Fibroblast of mammary gland (primary cell): ENCODE results near the gene MAN1C1.

Experiments
- DNase-seq: peaks from one replicate; pipeline ENCODE4 v3.0.0-alpha.2; 2010; ENCODE audit warnings: low read depth
- H3K4me3 ChIP-seq: 2 replicates; pipeline ENCODE4 v1.5.1; 2011; ENCODE audit warnings: low read depth, mild to moderate bottlenecking, low read length, moderate library complexity; ENCODE audit not compliant: control insufficient read depth
- CTCF ChIP-seq: conservative IDR thresholded peaks from 2 replicates; pipeline ENCODE4 v1.5.1; 2011; ENCODE audit warnings: low read depth, low read length, inconsistent platforms; ENCODE audit not compliant: control insufficient read depth, insufficient read depth

The MAN1C1 gene

DNA sequence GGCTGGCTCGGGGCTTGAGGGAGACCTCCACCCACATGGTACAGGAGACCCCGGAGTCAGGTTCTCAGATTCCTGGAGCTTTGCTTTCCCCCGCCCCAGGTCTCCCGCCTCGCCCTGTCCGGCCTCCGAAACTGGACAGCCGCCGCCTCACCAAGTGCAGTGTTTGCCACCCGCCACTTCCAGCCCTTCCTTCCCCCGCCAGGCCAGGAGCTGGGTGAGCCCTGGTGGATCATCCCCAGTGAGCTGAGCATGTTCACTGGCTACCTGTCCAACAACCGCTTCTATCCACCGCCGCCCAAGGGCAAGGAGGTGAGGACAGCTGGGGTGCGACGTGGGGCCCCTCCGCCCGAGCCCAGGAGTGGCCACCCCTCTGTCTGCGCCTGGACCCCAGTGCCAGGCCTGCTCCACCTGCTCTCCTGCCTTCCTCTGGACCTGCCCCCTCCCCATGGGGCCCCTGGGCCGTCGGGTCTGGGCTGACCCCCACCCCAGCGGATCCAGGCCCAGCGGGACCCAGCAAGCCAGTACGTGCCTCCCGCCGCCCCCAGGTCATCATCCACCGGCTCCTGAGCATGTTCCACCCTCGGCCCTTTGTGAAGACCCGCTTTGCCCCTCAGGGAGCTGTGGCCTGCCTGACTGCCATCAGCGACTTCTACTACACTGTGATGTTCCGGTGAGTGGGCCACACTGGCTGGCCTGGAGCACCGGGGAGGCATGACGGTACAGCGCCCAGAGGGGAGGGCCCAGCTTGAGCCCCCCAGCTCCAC is 192.1 kb downstream of the MAN1C1 start:
- no peak for DNase-seq
- TF ChIP-seq CTCF, result no peak
- no peak overlapping the region for H3K4me3 ChIP-seq

DNA sequence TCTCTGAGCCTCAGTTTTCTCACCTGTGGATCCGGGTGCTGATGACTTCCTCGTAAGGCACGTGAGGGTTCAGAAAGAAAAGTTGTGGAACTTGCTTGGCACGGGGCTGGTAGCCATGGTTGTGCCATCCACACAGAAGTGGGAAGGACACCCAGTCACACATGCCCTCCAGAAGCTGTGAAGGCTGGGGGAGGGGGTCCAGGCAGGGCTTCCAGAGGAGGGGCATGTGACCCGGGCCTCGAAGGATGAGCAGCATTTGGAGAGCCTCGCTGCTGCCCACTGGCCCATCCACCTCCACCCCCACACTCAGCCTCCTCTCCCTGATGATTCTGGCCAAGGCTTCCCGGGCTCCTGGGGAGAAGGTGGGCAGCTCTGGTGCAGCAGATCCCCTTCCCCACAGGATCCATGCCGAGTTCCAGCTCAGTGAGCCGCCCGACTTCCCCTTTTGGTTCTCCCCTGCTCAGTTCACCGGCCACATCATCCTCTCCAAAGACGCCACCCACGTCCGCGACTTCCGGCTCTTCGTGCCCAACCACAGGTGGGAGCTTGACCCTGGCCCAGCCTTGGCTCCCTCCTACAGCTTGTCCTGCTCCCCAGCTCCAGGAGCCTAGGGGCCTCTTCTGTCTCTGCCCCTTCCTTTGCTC is 192.8 kb downstream of the MAN1C1 start:
- no peak overlapping the region for H3K4me3 ChIP-seq
- no peak for DNase-seq
- TF ChIP-seq CTCF, result no peak

DNA sequence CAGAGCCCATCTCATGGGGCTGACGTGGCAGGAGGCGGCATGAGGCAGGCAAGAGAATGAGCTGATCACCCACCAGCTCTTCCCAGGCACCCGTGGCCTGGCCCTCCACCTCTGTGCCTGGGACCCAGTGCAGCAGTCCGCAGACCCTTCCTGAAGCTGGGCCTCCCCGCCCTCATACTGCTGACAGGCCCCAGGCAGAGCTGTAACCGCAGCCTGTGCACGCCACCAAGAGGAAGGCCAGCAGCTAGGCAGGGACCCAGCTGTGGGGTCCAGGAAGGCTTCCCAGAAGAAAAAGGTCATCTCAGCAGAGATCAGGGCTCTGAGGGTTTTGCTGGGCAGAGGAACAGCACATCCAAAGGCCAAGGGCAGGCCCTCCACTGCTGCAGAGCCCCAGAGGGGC is 193.3 kb downstream of the MAN1C1 start:
- H3K4me3 ChIP-seq, result no peak overlapping the region
- TF ChIP-seq CTCF, result no peak
- DNase-seq, result no peak

- peak; percentile 79 for TF ChIP-seq CTCF
- DNase-seq, result peak; percentile 48
- no peak overlapping the region for H3K4me3 ChIP-seq
These were observed 194.0 kb downstream of the MAN1C1 start for GRCh38 chr1:25810341-25811299.

- no peak for DNase-seq
- H3K4me3 ChIP-seq, result no peak overlapping the region
- TF ChIP-seq CTCF, result no peak
These were observed 194.9 kb downstream of the MAN1C1 start for GRCh38 chr1:25811384-25812082.
